Measurements from ENCODE around the gene KBTBD2. TPM values are rescaled to one million over a fixed set of nuclear protein-coding genes. Genes with fewer than 3 reads are reported as not detected.
"Not testable (repeated sequence)": the region's sequence is repeated elsewhere in the genome, so short reads cannot be mapped to it uniquely, and the experiment has no call there.

The KBTBD2 gene
- total RNA-seq, 1 experiment from 2014 or later = 56.7 TPM

GRCh38 chr7:32901629-32902028, 10.1 kb upstream of the KBTBD2 start:
- ChIA-PET CTCF (no interaction called here), POLR2A (ENCODE audit: unreplicated experiment) (interaction anchor here (0.5 kb wide), 1 partner anchor 8 kb away, joined by 6 read pairs; no protein-coding TSS in a partner anchor)
- H3K4me2 ChIP-seq = no peak overlapping the region
- H2AFZ ChIP-seq = no peak overlapping the region
- H3K27me3 ChIP-seq (ENCODE audit: insufficient read depth, low read depth) = no peaks in the 10 kb centered on the region
- no peaks in the 10 kb centered on the region for H3K9me3 ChIP-seq (ENCODE audit: insufficient read depth, low read depth)
- DNase-seq = no peak
- H3K79me2 ChIP-seq (ENCODE audit: low read depth) = no peaks in the 10 kb centered on the region
- H3K4me1 ChIP-seq (replicated peaks; ENCODE audit: insufficient read depth) = peaks cover 9% of the 10 kb centered on the region; the same call in 1 of the 2 replicates
- H4K20me1 ChIP-seq (ENCODE audit: insufficient read depth) = no peaks in the 10 kb centered on the region
- TF ChIP-seq, protein P1, sequence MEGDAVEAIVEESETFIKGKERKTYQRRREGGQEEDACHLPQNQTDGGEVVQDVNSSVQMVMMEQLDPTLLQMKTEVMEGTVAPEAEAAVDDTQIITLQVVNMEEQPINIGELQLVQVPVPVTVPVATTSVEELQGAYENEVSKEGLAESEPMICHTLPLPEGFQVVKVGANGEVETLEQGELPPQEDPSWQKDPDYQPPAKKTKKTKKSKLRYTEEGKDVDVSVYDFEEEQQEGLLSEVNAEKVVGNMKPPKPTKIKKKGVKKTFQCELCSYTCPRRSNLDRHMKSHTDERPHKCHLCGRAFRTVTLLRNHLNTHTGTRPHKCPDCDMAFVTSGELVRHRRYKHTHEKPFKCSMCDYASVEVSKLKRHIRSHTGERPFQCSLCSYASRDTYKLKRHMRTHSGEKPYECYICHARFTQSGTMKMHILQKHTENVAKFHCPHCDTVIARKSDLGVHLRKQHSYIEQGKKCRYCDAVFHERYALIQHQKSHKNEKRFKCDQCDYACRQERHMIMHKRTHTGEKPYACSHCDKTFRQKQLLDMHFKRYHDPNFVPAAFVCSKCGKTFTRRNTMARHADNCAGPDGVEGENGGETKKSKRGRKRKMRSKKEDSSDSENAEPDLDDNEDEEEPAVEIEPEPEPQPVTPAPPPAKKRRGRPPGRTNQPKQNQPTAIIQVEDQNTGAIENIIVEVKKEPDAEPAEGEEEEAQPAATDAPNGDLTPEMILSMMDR (conservative IDR thresholded peaks at IDR 0.05) = no peak
- no peak for TF ChIP-seq EZH2 (IDR thresholded peaks at IDR 0.05; ENCODE audit: low read depth)
- H3K9me2 ChIP-seq (ENCODE audit: insufficient read depth) = no peaks in the 10 kb centered on the region
- no peaks in the 10 kb centered on the region for H3K36me3 ChIP-seq (ENCODE audit: low read depth)
- BruUV-seq (replicated peaks) = no TSS peak
- no peak overlapping the region for H3K4me3 ChIP-seq
- intact Hi-C loops (cut with micrococcal nuclease; ENCODE audit: unreplicated experiment) = no loop called here
- H3F3A ChIP-seq (ENCODE audit: insufficient read depth, low read depth) = peaks cover 12% of the 10 kb centered on the region; the same call in 1 of the 2 replicates
- H3K27ac ChIP-seq = no peak overlapping the region

DNA sequence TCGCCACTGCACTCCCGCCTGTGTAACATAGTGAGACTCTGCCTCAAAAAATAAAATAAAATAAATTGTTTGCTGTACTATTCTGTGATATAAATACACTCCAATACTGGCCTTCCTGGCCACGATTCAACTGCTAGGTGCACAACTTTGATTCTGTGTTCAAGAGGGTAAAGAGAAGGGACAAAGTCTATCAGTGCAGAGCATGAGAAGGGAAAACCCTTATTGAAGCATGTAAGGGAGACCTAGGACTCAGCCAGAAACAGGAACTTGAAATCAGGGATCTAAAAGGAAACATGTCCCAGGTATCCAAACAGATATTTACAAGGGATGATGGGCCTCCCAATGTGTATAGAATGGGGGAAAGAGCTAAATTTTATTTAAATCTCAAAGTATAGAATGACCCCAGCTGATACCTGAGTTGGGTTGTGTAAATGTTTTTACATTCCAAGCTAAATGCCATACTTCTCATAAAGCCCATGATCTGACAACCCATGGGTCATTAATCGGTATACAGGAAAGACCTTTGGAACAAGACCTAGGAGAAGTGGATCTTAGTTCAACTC, 9.0 kb upstream of the KBTBD2 start:
- Histone ChIP-seq H3K27ac (no peak overlapping the region), H3K4me2 (no peak overlapping the region), H3K79me2 (ENCODE audit: low read depth) (no peaks in the 10 kb centered on the region), H3K9me3 (ENCODE audit: insufficient read depth, low read depth) (no peaks in the 10 kb centered on the region), H3K9me2 (ENCODE audit: insufficient read depth) (no peaks in the 10 kb centered on the region), H3K4me1 (replicated peaks; ENCODE audit: insufficient read depth) (peaks cover 3% of the 10 kb centered on the region; the same call in 1 of the 2 replicates), H3K36me3 (ENCODE audit: low read depth) (no peaks in the 10 kb centered on the region), H2AFZ (no peak overlapping the region), H4K20me1 (ENCODE audit: insufficient read depth) (no peaks in the 10 kb centered on the region), H3F3A (ENCODE audit: insufficient read depth, low read depth) (peaks cover 6% of the 10 kb centered on the region; the same call in 1 of the 2 replicates), H3K27me3 (ENCODE audit: insufficient read depth, low read depth) (no peaks in the 10 kb centered on the region), H3K4me3 (no peak overlapping the region)
- ChIA-PET CTCF (no interaction called here), POLR2A (ENCODE audit: unreplicated experiment) (interaction anchor here (0.5 kb wide), 1 partner anchor 140 kb away, joined by 3 read pairs; no protein-coding TSS in a partner anchor)
- intact Hi-C loops (cut with micrococcal nuclease; ENCODE audit: unreplicated experiment) = no loop called here
- no peak for DNase-seq
- no peak for TF ChIP-seq EZH2 (IDR thresholded peaks at IDR 0.05; ENCODE audit: low read depth)
- no TSS peak for BruUV-seq (replicated peaks)

DNA sequence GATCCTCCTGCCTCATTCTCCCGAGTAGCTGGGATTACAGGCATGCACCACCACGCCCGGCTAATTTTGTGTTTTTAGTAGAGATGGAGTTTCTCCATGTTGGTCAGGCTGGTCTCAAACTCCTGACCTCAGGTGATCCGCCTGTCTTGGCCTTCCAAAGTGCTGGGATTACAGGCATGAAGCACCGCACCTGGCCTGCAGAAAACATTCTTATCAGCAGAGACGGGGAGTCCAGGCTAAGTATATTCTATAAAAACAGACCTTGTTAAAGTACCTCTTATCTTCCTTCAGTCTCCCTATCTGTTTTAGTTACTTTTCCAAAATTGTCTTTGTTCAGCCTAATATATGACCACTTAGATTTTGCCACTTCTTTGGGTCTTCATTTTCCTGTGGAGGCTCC, 5.8 kb upstream of the KBTBD2 start:
- intact Hi-C loops (cut with micrococcal nuclease; ENCODE audit: unreplicated experiment); BruUV-seq (replicated peaks); CTCF ChIA-PET; H3K36me3 ChIP-seq (ENCODE audit: low read depth); H3K79me2 ChIP-seq (ENCODE audit: low read depth); H3K27ac ChIP-seq; H4K20me1 ChIP-seq (ENCODE audit: insufficient read depth); H3K27me3 ChIP-seq (ENCODE audit: insufficient read depth, low read depth); H3K4me2 ChIP-seq; H3K4me3 ChIP-seq; H3K9me2 ChIP-seq (ENCODE audit: insufficient read depth); H3K9me3 ChIP-seq (ENCODE audit: insufficient read depth, low read depth); DNase-seq; POLR2A ChIA-PET (ENCODE audit: unreplicated experiment); H2AFZ ChIP-seq: not testable (repeated sequence)
- Histone ChIP-seq H3F3A (ENCODE audit: insufficient read depth, low read depth) (peaks cover 22% of the 10 kb centered on the region; the same call in 1 of the 2 replicates), H3K4me1 (replicated peaks; ENCODE audit: insufficient read depth) (peaks cover 16% of the 10 kb centered on the region)

DNA sequence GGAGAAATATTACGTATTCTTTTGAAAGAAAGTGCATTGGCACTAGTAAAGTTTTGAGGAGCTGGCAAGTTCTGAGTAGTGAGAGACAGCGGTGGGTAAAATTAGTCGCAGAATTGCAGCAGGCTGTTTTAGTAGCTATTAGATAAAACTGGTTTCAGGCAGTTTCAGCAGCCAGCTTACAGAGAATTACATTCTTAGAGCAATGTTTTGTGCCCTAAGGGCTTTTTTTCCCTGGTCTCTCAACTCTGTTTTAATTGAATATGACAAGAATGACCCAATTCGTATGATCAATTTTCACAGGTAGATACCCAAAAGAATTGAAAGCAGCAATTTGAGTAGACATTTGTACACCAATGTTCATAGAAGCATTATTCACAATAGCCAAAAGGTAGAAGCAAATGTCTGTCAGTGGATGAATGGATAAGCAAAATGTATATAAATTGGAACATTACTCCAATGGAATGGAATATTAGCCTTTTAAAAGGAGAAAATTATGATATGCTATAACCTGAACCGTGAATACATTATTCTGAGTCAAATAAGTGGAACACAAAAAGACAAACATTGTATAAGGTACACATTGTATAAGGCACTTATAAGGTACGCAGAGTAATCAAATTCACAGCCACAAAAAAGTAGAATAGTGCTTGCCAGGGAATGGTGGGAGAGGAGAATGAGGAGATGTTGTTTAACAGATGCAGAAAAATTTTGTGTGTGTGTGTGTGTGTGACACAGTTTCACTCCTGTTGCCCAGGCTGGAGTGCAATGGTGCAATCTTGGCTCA, 5.2 kb upstream of the KBTBD2 start:
- Histone ChIP-seq H3K9me3 (ENCODE audit: insufficient read depth, low read depth) (no peaks in the 10 kb centered on the region), H3K36me3 (ENCODE audit: low read depth) (no peaks in the 10 kb centered on the region), H4K20me1 (ENCODE audit: insufficient read depth) (no peaks in the 10 kb centered on the region), H3K4me1 (replicated peaks; ENCODE audit: insufficient read depth) (peaks cover 16% of the 10 kb centered on the region), H3K27me3 (ENCODE audit: insufficient read depth, low read depth) (no peaks in the 10 kb centered on the region), H3K27ac (no peak overlapping the region), H3K79me2 (ENCODE audit: low read depth) (no peaks in the 10 kb centered on the region), H2AFZ (no peak overlapping the region), H3K9me2 (ENCODE audit: insufficient read depth) (no peaks in the 10 kb centered on the region), H3F3A (ENCODE audit: insufficient read depth, low read depth) (peaks cover 26% of the 10 kb centered on the region; the same call in 1 of the 2 replicates), H3K4me2 (no peak overlapping the region), H3K4me3 (no peak overlapping the region)
- DNase-seq = no peak
- ChIA-PET CTCF (no interaction called here), POLR2A (ENCODE audit: unreplicated experiment) (no interaction called here)
- no TSS peak for BruUV-seq (replicated peaks)
- no peak for TF ChIP-seq EZH2 (IDR thresholded peaks at IDR 0.05; ENCODE audit: low read depth)
- TF ChIP-seq, protein P1 (conservative IDR thresholded peaks at IDR 0.05) = no peak
- intact Hi-C loops (cut with micrococcal nuclease; ENCODE audit: unreplicated experiment) = no loop called here
